GM12878 (cell line): ENCODE data around the gene SGPP2. TPM values are rescaled to one million over a fixed set of nuclear protein-coding genes. Genes with fewer than 3 reads are reported as not detected.

Source experiments
- ATAC-seq: fragments of 200-7000 bp; cut with Tn5 transposase; 3 replicates; pipeline ENCODE4 v1.9.1; 2020; ENCODE audit warnings: mild to moderate bottlenecking, moderate library complexity
- BruUV-seq: library from RNA; stranded (reverse); fragments of 400-500 nt; replicated peaks from 2 replicates; lab custom pipeline; 2021; lab: Mats Ljungman, UMichigan
- CTCF ChIA-PET: fragments of 300-600 bp; sonication (Branson Sonifier 250); formaldehyde crosslinking; extraction: SDS; loops from one replicate; lab custom pipeline; 2021; ENCODE audit warnings: inconsistent platforms; lab: Yijun Ruan, JAX
- POLR2A ChIA-PET: fragments of 350-600 bp; formaldehyde crosslinking; extraction: SDS; loops from one replicate; lab custom pipeline; 2021; ENCODE audit warnings: inconsistent platforms; lab: Charles Lee
- RAD21 ChIA-PET: fragments of 300-600 bp; sonication (Branson Sonifier 250); formaldehyde crosslinking; loops from one replicate; lab custom pipeline; 2023; ENCODE audit warnings: antibody characterized with exemption; ENCODE audit not compliant: unreplicated experiment; lab: Charles Lee
- SMC1A ChIA-PET: fragments of 300-600 bp; sonication (Branson Sonifier 250); formaldehyde crosslinking; loops from one replicate; lab custom pipeline; 2023; ENCODE audit not compliant: unreplicated experiment, uncharacterized antibody; lab: Charles Lee
- DNase-seq: peaks from one replicate; pipeline ENCODE4 v3.0.0-alpha.2; 2011; ENCODE audit warnings: low read depth, low spot score
- FAIRE-seq: peaks from 3 replicates; lab custom pipeline; 2011; peaks lifted over from hg19 to GRCh38; lab: Jason Lieb, UNC
- H2AFZ ChIP-seq: 2 replicates; pipeline ENCODE4 v1.6.0; 2011; ENCODE audit warnings: low read depth, low read length, control low read depth; ENCODE audit not compliant: control insufficient read depth
- H3K27ac ChIP-seq: 2 replicates; pipeline ENCODE4 v1.5.1; 2011; ENCODE audit warnings: control low read depth; ENCODE audit not compliant: control insufficient read depth, insufficient read depth
- H3K27me3 ChIP-seq, 2 experiments: replicated peaks in 1 of 2; 2 replicates each; pipeline versions ENCODE4 v1.6.0 to v1.6.1; 2011; ENCODE audit warnings: low read length in 1 of 2; ENCODE audit not compliant: control insufficient read depth in 2 of 2, insufficient read depth in 2 of 2
- H3K36me3 ChIP-seq, 2 experiments: 2 replicates each; pipeline ENCODE4 v1.5.1; 2011; ENCODE audit warnings: low read length in 1 of 2; ENCODE audit not compliant: control insufficient read depth in 2 of 2, insufficient read depth in 2 of 2
- H3K4me1 ChIP-seq: 2 replicates; pipeline ENCODE4 v1.6.1; 2011; ENCODE audit warnings: mild to moderate bottlenecking, low read length, moderate library complexity, mixed read lengths; ENCODE audit not compliant: control insufficient read depth, insufficient read depth
- H3K4me2 ChIP-seq: 2 replicates; pipeline ENCODE4 v1.6.0; 2011; ENCODE audit warnings: control low read depth; ENCODE audit not compliant: control insufficient read depth, insufficient read depth
- H3K4me3 ChIP-seq: fragments of 200-600 bp; sonication (generic); 2 replicates; pipeline ENCODE4 v1.5.1; 2016
- H3K79me2 ChIP-seq: 2 replicates; pipeline ENCODE4 v1.6.0; 2011; ENCODE audit warnings: low read length; ENCODE audit not compliant: control insufficient read depth, insufficient read depth
- H3K9ac ChIP-seq: 2 replicates; pipeline ENCODE4 v1.8.0; 2011; ENCODE audit warnings: low read length, control low read depth, mixed read lengths; ENCODE audit not compliant: control insufficient read depth, insufficient read depth
- H3K9me3 ChIP-seq: replicated peaks from 3 replicates; pipeline ENCODE4 v1.5.1; 2011; ENCODE audit warnings: mild to moderate bottlenecking, low read length; ENCODE audit not compliant: control insufficient read depth, insufficient read depth
- H4K20me1 ChIP-seq: 2 replicates; pipeline ENCODE4 v1.6.0; 2011; ENCODE audit not compliant: control insufficient read depth, insufficient read depth
- ASH2L ChIP-seq: fragments of 300-600, 200-600 bp; sonication (generic); IDR thresholded peaks from 2 replicates; pipeline ENCODE4 v1.6.1; 2017; ENCODE audit warnings: low read depth, mild to moderate bottlenecking, borderline replicate concordance
- BCL11A ChIP-seq: IDR thresholded peaks from 2 replicates; pipeline ENCODE4 v1.6.1; 2011; ENCODE audit warnings: low read depth, low read length
- BMI1 ChIP-seq: fragments of 450-650 bp; IDR thresholded peaks from 2 replicates; pipeline ENCODE4 v1.6.1; 2016; ENCODE audit warnings: mild to moderate bottlenecking, moderate library complexity, borderline replicate concordance
- EED ChIP-seq: sonication (generic); IDR thresholded peaks from 2 replicates; pipeline ENCODE4 v1.6.1; 2016; ENCODE audit warnings: antibody characterized with exemption, low read depth
- EP300 ChIP-seq, 2 experiments: fragments of 150-350 bp in 1 of 2; IDR thresholded peaks; 2 replicates each; pipeline ENCODE4 v1.6.1; 2011 to 2012; ENCODE audit warnings: low read depth in 2 of 2, low read length in 2 of 2, borderline replicate concordance in 1 of 2, improper control_type of control experiment in 1 of 2, inconsistent platforms in 1 of 2; ENCODE audit not compliant: control insufficient read depth in 1 of 2
- JUNB ChIP-seq: IDR thresholded peaks from 2 replicates; pipeline ENCODE4 v1.6.1; 2016; ENCODE audit warnings: antibody characterized with exemption, mild to moderate bottlenecking
- MEF2A ChIP-seq: IDR thresholded peaks from 2 replicates; pipeline ENCODE4 v1.6.1; 2011; ENCODE audit warnings: low read depth, mild to moderate bottlenecking, low read length, moderate library complexity; ENCODE audit not compliant: insufficient read depth
- SMAD1 ChIP-seq: fragments of 450-650 bp; IDR thresholded peaks from 2 replicates; pipeline ENCODE4 v1.6.1; 2018; ENCODE audit warnings: mild to moderate bottlenecking, low read depth; ENCODE audit not compliant: partially characterized antibody
- SMAD5 ChIP-seq: IDR thresholded peaks from 2 replicates; pipeline ENCODE4 v1.6.1; 2016; ENCODE audit warnings: antibody characterized with exemption, low read depth
- SP1 ChIP-seq: IDR thresholded peaks from one replicate; pipeline ENCODE4 v1.6.1; 2011; ENCODE audit warnings: low read depth, low read length
- STAT1 ChIP-seq: fragments of 450-650 bp; conservative IDR thresholded peaks from 2 replicates; pipeline ENCODE4 v1.6.1; 2014; ENCODE audit warnings: antibody characterized with exemption, mild to moderate bottlenecking
- YBX1 ChIP-seq: fragments of 450-650 bp; IDR thresholded peaks from 2 replicates; pipeline ENCODE4 v1.6.1; 2016; ENCODE audit warnings: antibody characterized with exemption
- ZNF274 ChIP-seq: IDR thresholded peaks from one replicate; pipeline ENCODE4 v1.8.0; 2011; ENCODE audit not compliant: insufficient read length, insufficient read depth
- WGBS: methylation state at CpG from one replicate; pipeline ENCODE4 v1.1.6; 2016; ENCODE audit warnings: low lambda C conversion rate; ENCODE audit not compliant: insufficient replicate concordance, insufficient coverage; ENCODE audit errors: missing lambda C conversion rate; 5-methylcytosine and 5-hydroxymethylcytosine counted together
- in situ Hi-C: fragments of 300-500 bp; cut with MboI; formaldehyde crosslinking; loops from 9 replicates; pipeline ENCODE4 v1.14.3; 2018; ENCODE audit warnings: mixed read lengths
- intact Hi-C: fragments of 100-400 bp; cut with micrococcal nuclease; formaldehyde crosslinking; loops from one replicate; pipeline ENCODE4 v1.14.2; 2022; ENCODE audit not compliant: unreplicated experiment
- polyA plus RNA-seq, 11 experiments: library from polyadenylated mRNA; depleted of rRNA in 4 of 11; unstranded in 6 of 11; stranded (reverse) in 5 of 11; fragments of >200 nt; fragmentation: Nextera tagmentation in 4 of 11; fragmentation: Illumina TruSeq in 1 of 11; extraction: Ambion mirVana in 4 of 11; extraction: Trizol in 1 of 11; gene quantifications; 1 replicate in 1 of 11; 2 replicates in 10 of 11; pipeline versions ENCODE4 v1.2.1 to v1.2.3, GENCODE V29; 2011 to 2016; ENCODE audit warnings: inconsistent platforms in 2 of 11, missing spikeins in 2 of 11, low read depth in 1 of 11
- total RNA-seq, 4 experiments: library from RNA; depleted of rRNA in 3 of 4; stranded (reverse); fragments of >200 nt in 3 of 4; fragmentation: Illumina TruSeq in 1 of 4; extraction: Trizol in 1 of 4; gene quantifications; 2 replicates each; pipeline versions ENCODE4 v1.2.1 to v1.2.3, GENCODE V29; 2013 to 2021
- TF ChIP-seq, protein P1 (sequence below): fragments of 450-650 bp; IDR thresholded peaks from 2 replicates; pipeline ENCODE4 v1.6.1; 2016; ENCODE audit warnings: mild to moderate bottlenecking
- TF ChIP-seq, protein P2 (sequence below): fragments of 450-650 bp; IDR thresholded peaks from 2 replicates; pipeline ENCODE4 v1.6.1; 2017; ENCODE audit warnings: low read depth, mild to moderate bottlenecking, moderate library complexity
- TF ChIP-seq, protein P3 (sequence below): IDR thresholded peaks from 2 replicates; pipeline ENCODE4 v1.6.1; 2011; ENCODE audit warnings: low read depth, mild to moderate bottlenecking, low read length, moderate library complexity, borderline replicate concordance; ENCODE audit errors: extremely low read depth
- TF ChIP-seq, protein P4 (sequence below): fragments of 450-650 bp; formaldehyde crosslinking; IDR thresholded peaks from 2 replicates; pipeline ENCODE4 v1.4.0; 2020; ENCODE audit warnings: mild to moderate bottlenecking, moderate library complexity

SGPP2 gene
- total and polyA plus RNA-seq, 10 of the 15 experiments (the other 5 are each of a cell fraction or from before 2014, with no cell fraction given): 3.5 to 84.9 (median 13.1) TPM

DNA sequence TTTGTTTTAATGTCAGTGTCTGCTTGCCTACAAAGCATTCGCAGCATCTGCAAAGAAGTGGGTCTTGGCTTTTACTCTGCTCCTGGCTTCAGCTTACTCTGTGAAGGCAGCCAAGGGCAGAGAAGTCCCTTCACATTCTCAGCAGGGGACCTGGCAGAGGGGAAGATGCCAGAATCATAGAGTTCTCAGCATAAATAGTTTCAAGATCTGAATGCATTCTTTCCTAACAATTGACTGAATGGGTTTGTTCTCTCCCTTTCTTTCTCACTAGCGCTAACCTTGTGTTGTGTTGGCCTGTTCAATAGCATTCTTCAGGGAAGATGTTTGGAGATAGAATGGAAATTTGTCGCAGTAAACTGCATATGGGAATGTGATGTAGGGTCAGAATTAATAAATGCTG, 124.6 kb downstream of the SGPP2 start:
- TF ChIP-seq SMAD1: no peak
- no peak for TF ChIP-seq EED
- TF ChIP-seq YBX1: no peak
- TF ChIP-seq ZNF274: no peak
- no peak for TF ChIP-seq EP300 (IDR thresholded peaks at IDR 0.05; ENCODE audit: borderline replicate concordance in 1 of 2, control insufficient read depth in 1 of 2, low read depth in 2 of 2, low read length in 2 of 2)
- TF ChIP-seq BCL11A: no peak
- TF ChIP-seq, protein P1, sequence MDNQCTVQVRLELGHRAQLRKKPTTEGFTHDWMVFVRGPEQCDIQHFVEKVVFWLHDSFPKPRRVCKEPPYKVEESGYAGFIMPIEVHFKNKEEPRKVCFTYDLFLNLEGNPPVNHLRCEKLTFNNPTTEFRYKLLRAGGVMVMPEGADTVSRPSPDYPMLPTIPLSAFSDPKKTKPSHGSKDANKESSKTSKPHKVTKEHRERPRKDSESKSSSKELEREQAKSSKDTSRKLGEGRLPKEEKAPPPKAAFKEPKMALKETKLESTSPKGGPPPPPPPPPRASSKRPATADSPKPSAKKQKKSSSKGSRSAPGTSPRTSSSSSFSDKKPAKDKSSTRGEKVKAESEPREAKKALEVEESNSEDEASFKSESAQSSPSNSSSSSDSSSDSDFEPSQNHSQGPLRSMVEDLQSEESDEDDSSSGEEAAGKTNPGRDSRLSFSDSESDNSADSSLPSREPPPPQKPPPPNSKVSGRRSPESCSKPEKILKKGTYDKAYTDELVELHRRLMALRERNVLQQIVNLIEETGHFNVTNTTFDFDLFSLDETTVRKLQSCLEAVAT: no peak
- TF ChIP-seq SMAD5: no peak
- TF ChIP-seq, protein P2, sequence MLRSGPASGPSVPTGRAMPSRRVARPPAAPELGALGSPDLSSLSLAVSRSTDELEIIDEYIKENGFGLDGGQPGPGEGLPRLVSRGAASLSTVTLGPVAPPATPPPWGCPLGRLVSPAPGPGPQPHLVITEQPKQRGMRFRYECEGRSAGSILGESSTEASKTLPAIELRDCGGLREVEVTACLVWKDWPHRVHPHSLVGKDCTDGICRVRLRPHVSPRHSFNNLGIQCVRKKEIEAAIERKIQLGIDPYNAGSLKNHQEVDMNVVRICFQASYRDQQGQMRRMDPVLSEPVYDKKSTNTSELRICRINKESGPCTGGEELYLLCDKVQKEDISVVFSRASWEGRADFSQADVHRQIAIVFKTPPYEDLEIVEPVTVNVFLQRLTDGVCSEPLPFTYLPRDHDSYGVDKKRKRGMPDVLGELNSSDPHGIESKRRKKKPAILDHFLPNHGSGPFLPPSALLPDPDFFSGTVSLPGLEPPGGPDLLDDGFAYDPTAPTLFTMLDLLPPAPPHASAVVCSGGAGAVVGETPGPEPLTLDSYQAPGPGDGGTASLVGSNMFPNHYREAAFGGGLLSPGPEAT: no peak
- no peak for TF ChIP-seq SP1
- no peak for TF ChIP-seq MEF2A
- TF ChIP-seq, protein P3, sequence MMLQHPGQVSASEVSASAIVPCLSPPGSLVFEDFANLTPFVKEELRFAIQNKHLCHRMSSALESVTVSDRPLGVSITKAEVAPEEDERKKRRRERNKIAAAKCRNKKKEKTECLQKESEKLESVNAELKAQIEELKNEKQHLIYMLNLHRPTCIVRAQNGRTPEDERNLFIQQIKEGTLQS: no peak
- no peak for TF ChIP-seq JUNB
- TF ChIP-seq, protein P4, sequence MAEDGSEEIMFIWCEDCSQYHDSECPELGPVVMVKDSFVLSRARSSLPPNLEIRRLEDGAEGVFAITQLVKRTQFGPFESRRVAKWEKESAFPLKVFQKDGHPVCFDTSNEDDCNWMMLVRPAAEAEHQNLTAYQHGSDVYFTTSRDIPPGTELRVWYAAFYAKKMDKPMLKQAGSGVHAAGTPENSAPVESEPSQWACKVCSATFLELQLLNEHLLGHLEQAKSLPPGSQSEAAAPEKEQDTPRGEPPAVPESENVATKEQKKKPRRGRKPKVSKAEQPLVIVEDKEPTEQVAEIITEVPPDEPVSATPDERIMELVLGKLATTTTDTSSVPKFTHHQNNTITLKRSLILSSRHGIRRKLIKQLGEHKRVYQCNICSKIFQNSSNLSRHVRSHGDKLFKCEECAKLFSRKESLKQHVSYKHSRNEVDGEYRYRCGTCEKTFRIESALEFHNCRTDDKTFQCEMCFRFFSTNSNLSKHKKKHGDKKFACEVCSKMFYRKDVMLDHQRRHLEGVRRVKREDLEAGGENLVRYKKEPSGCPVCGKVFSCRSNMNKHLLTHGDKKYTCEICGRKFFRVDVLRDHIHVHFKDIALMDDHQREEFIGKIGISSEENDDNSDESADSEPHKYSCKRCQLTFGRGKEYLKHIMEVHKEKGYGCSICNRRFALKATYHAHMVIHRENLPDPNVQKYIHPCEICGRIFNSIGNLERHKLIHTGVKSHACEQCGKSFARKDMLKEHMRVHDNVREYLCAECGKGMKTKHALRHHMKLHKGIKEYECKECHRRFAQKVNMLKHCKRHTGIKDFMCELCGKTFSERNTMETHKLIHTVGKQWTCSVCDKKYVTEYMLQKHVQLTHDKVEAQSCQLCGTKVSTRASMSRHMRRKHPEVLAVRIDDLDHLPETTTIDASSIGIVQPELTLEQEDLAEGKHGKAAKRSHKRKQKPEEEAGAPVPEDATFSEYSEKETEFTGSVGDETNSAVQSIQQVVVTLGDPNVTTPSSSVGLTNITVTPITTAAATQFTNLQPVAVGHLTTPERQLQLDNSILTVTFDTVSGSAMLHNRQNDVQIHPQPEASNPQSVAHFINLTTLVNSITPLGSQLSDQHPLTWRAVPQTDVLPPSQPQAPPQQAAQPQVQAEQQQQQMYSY (CRISPR knock-in tag): no peak
- TF ChIP-seq BMI1: no peak
- no peak for TF ChIP-seq STAT1
- TF ChIP-seq ASH2L: no peak
- no peak overlapping the region for H3K9ac ChIP-seq
- H4K20me1 ChIP-seq: no peaks in the 10 kb centered on the region
- H3K4me3 ChIP-seq: no peak overlapping the region
- RAD21 ChIA-PET: no interaction called here
- CTCF ChIA-PET: interaction anchor here (1.0 kb wide), 1 partner anchor 13 kb away, joined by 3 read pairs; no protein-coding TSS in a partner anchor
- ATAC-seq (no peak), DNase-seq (no peak), FAIRE-seq (no peak)
- H2AFZ ChIP-seq: no peak overlapping the region
- H3K36me3 ChIP-seq: peaks cover 0 to 2% of the 10 kb centered on the region in 2 experiments; a peak in 2 of 4 replicates
- H3K79me2 ChIP-seq: no peaks in the 10 kb centered on the region
- SMC1A ChIA-PET: interaction anchor here (0.5 to 0.9 kb wide), 2 partner anchors 121 to 231 kb away, joined by 3 read pairs; no protein-coding TSS in a partner anchor
- 81% methylated on average over 3 of the region's 3 CpGs for WGBS
- no peak overlapping the region for H3K27ac ChIP-seq
- H3K4me2 ChIP-seq: no peak overlapping the region
- POLR2A ChIA-PET: no interaction called here
- intact Hi-C loops: no loop called here
- in situ Hi-C loops: no loop called here
- H3K27me3 ChIP-seq: no peaks in the 10 kb centered on the region
- no TSS peak for BruUV-seq
- no peaks in the 10 kb centered on the region for H3K4me1 ChIP-seq
- no peaks in the 10 kb centered on the region for H3K9me3 ChIP-seq
